ENCODE results near the gene NIM1K.
"Not testable (repeated sequence)": the region's sequence is repeated elsewhere in the genome, so short reads cannot be mapped to it uniquely, and the experiment has no call there.

Gene NIM1K

GRCh38 chr5:43231977-43232376 lies 40.0 kb downstream of the NIM1K start:
- no peak for DNase-seq

GRCh38 chr5:43232943-43233833 lies 41.2 kb downstream of the NIM1K start:
- DNase-seq = no peak

GRCh38 chr5:43233946-43234345 lies 41.9 kb downstream of the NIM1K start:
- no peak for DNase-seq

- no peak for DNase-seq
Measured at GRCh38 chr5:43236653-43237355, 44.8 kb downstream of the NIM1K start.

GRCh38 chr5:43242196-43242595 lies 50.2 kb downstream of the NIM1K start:
- DNase-seq = no peak

GRCh38 chr5:43243270-43243669 lies 51.2 kb downstream of the NIM1K start:
- no peak for DNase-seq

- no peak for DNase-seq
Measured at GRCh38 chr5:43244823-43245565, 53.0 kb downstream of the NIM1K start.

- no peak for DNase-seq
Measured at GRCh38 chr5:43245724-43246385, 53.8 kb downstream of the NIM1K start.

- DNase-seq = no peak
Measured at GRCh38 chr5:43251754-43252153, 59.7 kb downstream of the NIM1K start.

GRCh38 chr5:43255704-43256103 lies 63.7 kb downstream of the NIM1K start:
- no peak for DNase-seq

- no peak for DNase-seq
Measured at GRCh38 chr5:43256261-43256966, 64.4 kb downstream of the NIM1K start.

- DNase-seq = no peak
Measured at GRCh38 chr5:43258116-43258515, 66.1 kb downstream of the NIM1K start.

GRCh38 chr5:43262269-43262668 lies 70.2 kb downstream of the NIM1K start:
- not testable (repeated sequence) for DNase-seq

- DNase-seq = no peak
Measured at GRCh38 chr5:43268188-43268820, 76.3 kb downstream of the NIM1K start.

- no peak for DNase-seq
Measured at GRCh38 chr5:43270645-43271044, 78.6 kb downstream of the NIM1K start.

GRCh38 chr5:43273552-43273951 lies 81.5 kb downstream of the NIM1K start:
- DNase-seq = no peak

GRCh38 chr5:43274435-43275114 lies 82.5 kb downstream of the NIM1K start:
- DNase-seq = no peak

GRCh38 chr5:43275391-43275790 lies 83.4 kb downstream of the NIM1K start:
- DNase-seq = no peak

GRCh38 chr5:43279548-43280274 lies 87.7 kb downstream of the NIM1K start:
- DNase-seq = no peak

Data from right forelimb (tissue), 1 donor.